ENCODE measurements around the gene SLC25A44.
A peak's percentile ranks its signal among the peaks of the same experiment; 100 is the strongest.

SLC25A44 gene, protein sequence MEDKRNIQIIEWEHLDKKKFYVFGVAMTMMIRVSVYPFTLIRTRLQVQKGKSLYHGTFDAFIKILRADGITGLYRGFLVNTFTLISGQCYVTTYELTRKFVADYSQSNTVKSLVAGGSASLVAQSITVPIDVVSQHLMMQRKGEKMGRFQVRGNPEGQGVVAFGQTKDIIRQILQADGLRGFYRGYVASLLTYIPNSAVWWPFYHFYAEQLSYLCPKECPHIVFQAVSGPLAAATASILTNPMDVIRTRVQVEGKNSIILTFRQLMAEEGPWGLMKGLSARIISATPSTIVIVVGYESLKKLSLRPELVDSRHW

DNA sequence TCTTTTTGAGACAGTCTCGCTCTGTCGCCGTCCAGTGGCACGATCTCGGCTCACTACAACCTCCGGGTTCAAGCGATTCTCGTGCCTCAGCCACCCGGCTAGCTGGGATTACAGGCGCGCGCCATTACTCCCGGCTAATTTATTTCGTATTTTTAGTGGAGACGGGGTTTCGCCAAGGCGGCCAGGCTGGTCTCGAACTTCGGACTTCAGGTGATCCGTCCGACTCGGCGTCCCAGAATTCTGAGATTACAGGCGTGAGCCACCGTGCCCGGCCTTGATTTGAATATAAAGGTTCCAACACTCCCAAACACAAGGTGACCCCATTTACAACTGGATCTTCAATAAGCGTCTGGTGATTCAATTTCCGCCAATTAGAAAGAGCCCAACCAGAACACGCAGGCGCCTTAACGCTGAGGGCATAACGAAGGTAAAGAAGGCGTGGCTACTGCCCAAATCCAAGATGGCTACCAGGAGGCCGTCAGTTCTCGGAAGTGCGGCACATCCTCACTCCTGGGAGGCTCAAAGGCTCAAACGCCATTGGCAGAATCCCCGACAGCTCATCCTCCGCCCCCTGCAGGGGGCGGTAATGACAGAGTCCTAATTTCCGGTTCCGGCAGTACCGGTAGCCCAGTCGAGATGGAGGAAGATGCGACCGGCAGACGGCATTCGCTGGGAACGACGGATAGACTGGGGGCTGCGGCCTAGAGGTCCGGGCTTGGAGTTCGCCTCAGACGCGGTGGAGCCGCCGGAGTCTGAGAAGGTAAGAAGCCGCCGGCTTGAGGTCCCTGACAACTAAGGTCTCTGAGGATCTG, at the start of gene SLC25A44:
Gene SLC25A44 (plus strand): TSS at position 617 of the 812 bp plus-strand sequence. CDS start 5,744 bp downstream, outside the sequence.
- peak; percentile 84 to 94 (median 92) for DNase-seq

DNA sequence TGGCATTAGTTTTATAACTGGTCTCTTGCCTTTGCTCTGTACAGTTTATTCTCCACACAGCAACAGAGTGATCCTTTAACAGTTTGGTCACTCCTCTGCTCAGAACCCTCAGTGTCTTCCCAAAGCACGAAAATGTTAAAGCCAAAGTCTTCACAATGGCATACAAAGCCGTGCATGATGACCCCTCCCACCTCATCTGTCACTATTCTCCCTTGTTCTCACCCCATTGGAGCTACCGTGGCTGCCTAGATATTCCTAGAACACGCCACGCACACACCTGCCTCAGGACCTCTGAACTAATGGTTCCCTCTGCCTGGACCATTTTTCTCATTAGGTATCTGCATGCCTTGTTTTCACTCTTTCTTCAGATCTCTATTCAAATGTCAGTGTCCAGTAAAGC, 49.2 kb upstream of the SLC25A44 start:
- no peak for DNase-seq

DNA sequence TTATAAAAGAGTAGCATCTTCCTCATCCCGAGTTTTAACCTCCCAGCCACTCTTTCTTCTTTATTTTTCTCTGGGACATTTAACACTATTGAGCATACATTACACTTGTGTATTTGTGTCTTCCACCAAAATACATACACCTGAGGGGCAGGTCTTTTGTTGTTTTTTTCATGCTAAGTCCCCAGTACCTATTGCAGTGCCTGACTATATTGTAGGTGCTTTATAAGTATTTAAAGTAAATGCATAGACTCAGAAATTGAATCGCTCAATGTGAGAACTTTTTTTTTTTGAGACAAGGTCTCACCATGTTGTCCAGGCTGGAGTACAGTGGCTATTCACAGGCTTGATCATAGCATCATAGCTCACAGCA, 48.3 kb upstream of the SLC25A44 start:
- no peak for DNase-seq

DNA sequence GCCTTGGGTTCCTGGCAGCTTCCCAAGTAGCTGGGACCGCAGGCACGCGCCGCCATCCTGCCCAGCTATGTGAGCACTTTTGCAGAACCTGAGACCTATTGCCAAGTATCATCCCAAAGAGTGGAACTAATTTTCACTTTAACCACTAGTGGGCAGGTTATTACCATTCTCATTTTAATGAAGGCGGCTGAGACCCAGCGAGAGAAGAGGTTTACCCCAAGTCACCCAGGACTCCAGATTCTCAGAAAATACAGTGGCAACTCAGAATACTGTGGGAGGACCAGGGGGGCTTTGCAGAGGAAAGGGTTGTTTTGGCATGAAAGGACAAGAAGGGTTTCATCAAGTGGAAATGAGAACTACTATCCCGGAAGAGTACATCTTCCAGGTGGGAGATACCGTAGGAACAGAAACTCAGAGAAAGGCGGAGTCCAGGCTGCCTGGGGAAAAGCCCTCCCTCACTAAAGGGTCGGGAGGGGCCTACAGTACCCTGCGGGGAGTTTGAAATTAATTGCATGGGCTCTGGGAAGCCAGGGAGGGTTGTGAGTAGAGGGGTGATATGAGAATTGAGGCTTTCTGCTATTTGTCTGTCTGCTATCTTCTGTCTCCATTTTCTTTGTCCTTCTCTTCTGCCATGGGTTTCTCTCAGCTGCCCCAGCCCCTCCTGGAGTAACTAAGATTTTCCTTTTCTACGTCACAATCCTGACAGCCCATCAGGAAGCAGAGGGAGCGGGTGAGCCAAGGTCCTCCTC, 47.7 kb upstream of the SLC25A44 start:
- peak in 1 of 4 experiments; percentile 26 for DNase-seq

DNA sequence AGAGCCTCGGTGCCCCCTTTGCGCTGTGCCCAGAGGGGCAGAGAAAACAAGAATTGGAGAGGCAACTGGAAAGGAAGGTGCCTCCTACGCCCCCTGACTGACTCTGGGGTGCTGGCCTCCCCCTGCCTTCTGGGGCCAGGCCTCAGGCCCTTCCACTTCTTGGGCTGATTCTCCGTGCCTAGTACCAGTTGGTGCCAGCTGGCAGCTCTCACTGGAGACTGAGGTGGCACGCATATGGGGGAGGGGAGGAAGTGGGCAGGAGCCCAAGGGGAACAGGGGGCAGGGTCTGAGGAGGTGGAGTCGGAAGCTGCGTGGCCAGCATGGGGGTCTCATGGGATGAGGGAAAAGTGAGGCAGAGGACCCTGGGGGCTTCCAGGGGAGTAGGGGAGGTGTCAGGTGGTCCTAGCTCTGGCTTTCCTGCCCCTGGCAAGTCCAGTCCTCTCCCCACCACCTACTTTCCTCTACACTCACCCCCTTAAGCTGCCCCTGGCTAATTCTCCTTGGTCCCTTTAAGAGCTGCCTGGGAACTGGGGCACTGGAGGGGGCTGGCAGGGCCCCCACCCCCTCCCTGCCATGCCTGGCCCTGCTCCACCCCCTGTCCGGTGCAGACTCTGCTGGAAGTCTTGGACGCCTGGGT, 47.0 kb upstream of the SLC25A44 start:
- no peak for DNase-seq

DNA sequence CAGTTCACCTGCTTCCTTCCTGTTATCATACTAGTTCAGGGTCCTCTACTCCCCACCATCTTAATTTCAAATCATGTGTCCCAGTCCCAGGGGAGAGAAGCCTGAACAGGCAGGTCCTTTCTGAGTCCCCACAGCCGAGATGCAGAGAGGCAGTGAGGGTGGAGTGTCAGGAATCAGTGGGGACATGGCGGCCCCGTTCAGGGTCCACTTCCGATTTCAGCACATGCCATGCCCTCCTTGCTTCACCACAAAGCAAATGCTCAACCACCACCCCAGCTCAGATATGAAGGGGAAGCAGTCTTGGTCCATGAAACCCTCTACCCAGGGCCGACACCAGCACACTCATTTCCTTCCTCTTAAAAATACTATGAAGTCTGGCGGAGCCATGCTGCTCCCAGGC, 45.7 kb upstream of the SLC25A44 start:
- DNase-seq = no peak

DNA sequence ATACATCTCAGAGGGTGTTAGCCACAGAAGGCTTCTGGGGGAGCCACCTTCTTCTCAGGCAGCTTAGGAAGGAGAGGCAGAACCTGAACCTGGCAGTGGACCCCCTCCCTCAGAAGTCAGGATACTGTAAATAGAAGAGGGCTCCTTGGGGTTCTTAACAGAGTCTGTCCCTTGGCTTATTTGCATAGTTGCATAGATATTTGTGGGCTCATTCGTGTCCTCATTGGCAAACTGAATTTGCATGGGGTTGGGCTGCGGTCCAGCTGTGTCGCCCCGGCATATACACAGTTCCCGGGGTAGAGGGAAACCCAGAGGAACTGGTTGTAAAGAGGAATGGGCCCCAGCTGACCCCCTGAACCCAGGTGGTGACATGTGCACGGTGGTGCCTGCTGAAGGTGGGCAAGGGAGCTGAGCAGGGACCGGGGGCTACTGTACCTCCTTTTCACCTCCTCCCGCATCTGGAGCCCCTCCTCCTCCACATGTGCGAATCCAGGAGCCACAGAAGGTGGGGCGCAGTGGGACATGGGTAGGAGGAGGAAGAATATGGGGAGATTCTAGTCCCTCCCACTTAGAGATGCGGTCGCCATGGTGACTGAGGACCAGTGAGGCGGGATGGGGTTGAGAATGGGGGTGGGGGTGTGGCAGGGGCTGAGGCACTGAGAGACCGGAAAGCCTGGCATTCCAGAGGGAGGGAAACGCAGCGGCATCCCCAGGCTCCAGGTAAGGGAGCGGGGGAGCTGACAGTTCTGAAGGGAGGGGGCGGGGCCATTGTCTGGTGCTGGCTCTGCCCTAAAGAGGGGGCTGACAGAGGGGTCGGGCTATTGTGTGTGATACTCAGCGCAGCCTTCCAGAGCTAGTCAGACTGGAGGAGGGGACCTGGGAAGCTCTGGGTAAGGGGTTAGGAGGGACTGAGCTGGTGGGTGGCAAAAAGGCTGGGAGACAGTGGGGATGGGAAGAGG, 44.3 kb upstream of the SLC25A44 start:
- no peak for DNase-seq

DNA sequence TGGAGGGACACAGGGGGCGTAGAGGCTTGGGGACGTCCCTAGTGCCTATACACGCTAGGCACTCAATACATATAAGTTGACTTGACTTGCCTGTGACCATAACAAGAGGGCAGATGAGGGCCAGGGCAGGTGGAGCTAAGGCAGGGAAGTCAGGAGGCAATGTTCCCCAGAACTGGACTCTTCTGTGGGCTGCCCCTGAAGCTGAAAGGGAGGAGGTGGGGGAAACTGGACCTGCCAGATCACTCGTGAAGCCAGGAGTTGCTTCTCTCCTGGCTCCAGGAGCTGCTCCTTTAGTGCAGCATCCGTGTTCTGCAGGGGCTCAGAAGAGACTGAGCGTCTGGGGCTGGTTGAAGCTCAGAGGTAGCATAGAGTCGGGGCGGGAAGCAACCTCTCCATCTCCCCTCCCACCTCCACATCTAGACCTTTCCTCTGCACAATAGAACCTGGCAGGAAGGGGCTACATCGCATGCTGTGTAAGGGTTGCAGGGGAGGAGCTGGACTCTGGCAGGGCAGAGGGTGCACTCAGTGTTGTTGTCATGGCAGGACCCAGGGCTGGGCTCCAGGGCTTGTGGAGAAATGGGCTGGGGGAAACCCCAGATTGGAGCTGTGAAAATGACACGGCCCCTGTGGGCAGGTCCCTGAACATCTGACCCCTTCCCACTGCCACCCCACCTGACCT, 43.4 kb upstream of the SLC25A44 start:
- no peak for DNase-seq

DNA sequence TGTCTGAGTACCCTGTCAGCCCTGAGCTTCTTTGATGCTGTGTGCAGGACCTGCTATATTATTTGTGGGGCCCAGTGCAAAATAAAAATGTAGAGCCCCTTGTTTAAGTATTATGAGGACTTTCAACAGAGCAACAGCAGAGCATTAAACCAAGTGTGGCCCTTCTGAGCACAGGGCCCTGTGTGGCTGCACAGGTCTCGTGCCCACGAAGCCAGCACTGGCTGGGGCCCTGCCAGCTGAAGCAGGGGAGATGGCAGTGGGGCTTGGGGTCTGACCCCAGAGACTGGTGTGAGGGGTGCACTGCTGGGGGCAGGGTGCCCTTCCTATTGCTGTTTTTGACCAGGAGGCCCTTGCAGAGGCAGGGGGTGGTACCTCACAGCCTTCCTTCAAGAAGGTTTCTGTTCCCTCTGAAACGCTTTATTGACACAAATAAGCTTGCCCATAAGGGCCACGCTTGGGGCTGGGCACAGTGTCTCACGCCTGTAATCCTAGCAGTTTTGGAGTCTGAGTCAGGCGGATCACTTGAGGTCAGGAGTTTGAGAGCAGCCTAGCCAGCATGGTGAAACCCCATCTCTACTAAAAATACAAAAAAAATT, 42.7 kb upstream of the SLC25A44 start:
- no peak for DNase-seq

DNA sequence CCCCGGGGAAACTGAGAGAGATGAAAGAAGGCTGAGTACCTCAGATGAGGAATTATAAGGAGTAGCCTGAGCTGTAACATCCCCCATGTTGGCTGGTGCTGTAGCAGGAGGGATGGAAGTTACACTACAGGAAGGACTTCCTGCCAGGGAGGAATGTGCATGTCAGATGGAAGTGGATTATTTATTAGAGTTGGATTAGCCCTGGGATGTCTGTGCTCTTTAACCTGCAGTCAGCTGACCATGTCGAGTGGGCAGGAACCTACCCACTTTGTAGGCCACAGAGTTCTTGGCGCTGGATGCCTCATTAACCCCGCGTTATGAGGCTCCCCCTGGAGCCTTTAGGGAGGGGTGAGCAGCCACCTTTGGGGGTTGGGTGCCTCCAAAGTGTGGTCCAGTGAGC, 41.3 kb upstream of the SLC25A44 start:
- DNase-seq = no peak

DNA sequence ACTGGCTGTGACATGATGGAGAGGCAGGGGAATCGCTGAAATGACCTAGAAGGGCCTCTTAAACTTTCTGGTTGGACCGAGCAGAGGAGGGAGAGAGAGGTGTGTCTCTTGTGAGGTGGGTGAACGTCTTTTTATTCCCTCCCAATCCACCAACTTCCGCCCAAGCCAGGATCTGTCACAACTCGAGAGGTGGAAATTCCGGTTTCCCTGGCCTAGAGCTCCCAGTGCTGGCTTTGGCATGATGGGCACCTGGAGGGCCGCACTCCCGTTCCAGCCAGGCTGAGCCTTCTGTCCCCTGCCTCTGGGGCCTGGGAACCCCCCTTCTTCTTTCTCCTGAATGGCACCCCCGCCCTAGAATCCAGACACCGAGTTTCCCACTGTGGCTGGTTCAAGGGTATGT, 40.5 kb upstream of the SLC25A44 start, which contains the start of gene SEMA4A:
Gene SEMA4A (plus strand): TSS at position 224 of the 400 bp plus-strand sequence. CDS start 994 bp downstream, outside the sequence.
- DNase-seq = no peak

DNA sequence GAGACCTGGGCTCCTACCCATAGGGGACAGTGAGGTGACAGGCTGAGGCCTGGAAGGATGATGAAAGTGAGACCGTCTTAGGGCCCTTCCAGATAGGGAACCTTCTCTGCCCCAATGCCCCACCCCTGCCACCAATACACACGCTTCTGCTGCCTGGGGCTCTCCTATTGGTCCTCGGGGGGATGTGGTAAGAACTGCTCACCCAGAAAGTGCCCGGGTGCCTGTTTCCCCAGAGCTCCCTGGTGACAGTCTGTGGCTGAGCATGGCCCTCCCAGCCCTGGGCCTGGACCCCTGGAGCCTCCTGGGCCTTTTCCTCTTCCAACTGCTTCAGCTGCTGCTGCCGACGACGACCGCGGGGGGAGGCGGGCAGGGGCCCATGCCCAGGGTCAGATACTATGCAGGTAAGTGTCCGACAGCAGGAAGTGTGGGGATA, 39.6 kb upstream of the SLC25A44 start:
- peak in 1 of 4 experiments; percentile 8 for DNase-seq

DNA sequence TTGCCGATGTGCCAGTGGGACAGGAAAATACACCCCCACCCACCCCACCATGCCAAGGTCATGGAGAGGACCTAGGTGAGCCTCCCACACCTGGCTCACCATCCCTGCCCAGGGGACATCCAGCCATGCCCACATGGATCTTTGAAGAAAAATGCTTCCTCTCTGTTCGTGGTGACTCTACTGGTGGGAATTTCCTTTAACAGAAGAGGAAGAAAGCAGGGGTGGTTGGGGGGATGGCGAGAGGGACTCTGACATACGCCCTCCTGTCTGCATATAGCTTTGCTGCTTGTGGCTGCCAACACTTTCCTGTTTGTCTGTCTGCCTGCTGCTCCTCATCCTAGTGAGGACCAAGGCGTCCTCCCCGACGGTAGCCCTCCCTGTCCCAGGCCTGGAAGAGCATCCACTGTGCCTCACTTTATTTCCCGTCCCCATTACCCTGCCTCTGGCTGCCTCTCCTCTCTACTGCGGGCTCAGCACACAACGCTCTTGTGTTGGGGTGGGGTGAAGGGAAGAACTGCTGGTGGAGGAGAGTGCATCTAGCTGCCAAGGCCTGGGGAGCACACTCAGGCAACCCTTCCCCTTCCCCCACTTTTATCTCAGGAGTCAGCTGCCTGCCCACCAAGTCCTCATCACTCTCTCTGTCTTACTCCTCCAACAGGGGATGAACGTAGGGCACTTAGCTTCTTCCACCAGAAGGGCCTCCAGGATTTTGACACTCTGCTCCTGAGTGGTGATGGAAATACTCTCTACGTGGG, 38.0 kb upstream of the SLC25A44 start:
- no peak for DNase-seq

DNA sequence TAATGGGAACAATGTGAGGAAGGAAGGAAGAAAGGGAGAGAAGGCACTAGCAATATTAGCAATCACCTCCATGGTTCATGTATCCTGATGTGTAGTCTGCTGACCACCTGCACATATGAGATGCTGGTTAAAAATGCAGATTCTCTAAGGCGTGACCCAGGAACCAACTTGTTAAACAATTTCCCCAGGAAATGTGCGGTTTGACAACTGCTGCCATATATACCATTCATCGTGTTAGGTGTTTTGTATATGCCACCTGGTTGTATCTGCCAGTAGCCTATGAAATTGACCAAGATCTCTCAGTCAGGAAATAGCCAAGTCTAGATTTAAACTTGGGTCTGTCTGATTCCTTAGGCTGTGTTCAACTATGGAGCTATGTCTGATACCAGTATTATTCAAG, 36.4 kb upstream of the SLC25A44 start:
- no peak for DNase-seq

DNA sequence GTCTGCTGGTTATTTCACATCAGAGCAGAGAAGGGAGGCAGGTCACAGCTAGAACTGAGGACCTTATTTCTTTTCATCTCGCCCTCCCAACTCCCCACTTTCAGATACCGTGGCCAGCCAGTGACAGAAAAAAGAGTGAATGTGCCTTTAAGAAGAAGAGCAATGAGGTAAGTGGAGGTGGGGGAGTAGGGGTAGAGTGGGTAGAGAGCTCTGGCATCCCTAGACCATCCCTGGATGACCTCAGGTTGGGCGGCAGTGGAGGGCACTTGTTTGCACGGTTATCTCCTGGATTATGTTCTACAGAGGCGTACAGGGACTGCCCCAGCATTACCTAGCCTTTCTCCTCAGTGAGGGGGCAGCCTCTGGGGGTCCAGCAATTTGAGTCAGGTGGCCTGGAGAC, 35.9 kb upstream of the SLC25A44 start:
- DNase-seq = no peak

DNA sequence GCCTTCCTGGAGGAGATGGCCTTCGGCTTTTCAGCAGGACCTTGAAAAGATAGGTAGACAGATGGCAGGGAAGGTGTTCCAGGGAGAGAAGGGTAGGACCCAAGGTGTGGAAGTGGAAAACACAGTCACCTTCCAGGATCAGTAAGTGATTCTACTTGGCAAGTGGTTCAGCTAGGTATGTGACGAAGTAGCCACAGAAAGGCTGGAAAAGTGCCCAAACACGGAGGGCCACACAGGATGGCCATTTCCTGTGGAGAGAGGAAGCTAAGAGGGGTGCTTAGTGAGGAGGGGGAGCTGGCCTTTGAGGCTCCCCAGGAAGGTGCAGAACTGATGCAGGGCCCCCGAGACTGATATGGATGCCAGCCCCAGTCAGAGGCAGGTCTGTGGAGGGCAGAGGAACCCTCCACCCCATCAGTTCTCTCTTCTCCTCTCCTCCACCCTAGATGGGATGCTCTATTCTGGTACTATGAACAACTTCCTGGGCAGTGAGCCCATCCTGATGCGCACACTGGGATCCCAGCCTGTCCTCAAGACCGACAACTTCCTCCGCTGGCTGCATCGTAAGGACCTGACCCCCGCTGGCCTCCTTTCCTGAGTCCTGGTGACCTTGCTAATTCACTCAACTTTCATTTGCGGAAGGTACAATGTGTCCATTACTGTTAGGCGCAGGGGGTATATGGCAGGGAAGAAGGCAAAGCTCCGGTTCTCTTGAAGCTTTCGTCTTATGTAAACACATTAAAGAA, 33.7 kb upstream of the SLC25A44 start:
- no peak for DNase-seq

DNA sequence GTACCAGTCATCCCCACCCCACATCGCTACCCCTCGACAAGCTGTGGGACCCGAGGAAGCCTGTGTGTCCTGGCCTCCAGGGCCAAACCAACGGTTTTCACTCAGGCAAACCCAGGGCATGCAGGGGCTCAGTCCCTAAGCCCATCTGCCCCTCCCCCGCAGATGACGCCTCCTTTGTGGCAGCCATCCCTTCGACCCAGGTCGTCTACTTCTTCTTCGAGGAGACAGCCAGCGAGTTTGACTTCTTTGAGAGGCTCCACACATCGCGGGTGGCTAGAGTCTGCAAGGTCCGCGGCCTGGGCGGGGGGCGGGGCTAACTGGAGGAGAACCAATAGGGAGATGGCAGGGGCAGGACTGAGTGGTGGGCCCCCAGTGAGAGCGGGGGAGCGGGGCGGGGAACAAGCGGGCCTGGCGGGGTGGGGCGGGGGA, 33.1 kb upstream of the SLC25A44 start:
- peak in 3 of 4 experiments; percentile 45 to 71 (median 60) for DNase-seq

DNA sequence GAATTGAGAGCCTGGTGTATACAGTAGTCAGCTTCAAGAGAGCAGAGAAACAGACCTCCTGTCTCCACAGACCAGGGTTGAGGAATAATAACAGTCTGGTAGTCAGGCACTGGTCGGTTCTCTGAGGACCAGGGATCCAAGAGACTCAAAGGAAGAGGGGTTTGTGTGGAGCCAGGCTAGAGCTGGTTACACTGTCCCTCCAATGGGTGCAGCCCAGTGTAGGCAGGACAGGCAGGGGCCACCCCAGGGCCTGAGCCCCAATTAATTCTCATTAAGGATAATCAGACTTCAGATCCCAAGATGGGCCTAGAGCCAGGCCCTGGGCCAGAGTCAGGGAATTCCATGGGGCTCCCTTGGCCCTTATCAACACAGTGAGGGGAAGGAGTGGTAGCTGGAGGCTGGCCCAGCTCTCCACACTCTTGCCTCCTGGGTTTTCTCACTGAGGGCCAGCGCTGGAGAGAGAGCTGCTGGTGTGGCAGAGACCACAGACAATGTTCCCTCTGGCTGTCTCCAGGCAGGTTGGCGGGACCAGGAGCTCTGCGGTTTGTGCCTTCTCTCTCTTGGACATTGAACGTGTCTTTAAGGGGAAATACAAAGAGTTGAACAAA, 31.4 kb upstream of the SLC25A44 start:
- DNase-seq = no peak

DNA sequence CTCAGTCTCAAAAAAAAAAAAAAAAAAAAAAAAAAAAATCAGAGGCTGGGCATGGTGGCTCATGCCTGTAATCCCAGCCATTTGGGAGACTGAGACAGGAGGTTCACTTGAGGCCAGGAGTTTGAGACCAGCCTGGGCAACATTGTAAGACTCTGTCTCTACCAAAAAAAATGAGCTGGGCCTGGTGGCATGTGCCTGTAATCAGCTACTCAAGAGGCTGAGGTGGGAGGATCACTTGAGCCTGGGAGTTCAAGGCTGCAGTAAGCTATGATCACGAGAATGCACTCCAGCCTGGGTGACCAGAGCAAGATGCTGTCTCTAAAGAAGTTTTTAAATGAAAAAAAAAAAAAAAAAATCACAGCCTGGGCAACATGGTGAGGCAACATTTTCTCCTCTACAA, 30.2 kb upstream of the SLC25A44 start:
- no peak for DNase-seq
